Left renal pelvis (tissue), 4 donors: ENCODE data around the gene STK32C. TPM values are rescaled to one million over a fixed set of nuclear protein-coding genes. Genes with fewer than 3 reads are reported as not detected.

Source experiments
- DNase-seq, 4 donors: peaks; one replicate each; pipeline ENCODE4 v3.0.0-alpha.2; 2013; ENCODE audit warnings: low read depth in 4 of 4, low spot score in 3 of 4
- polyA plus RNA-seq, 4 donors: library from polyadenylated mRNA; unstranded; fragments of 120-200 nt; gene quantifications; one replicate each; pipeline ENCODE4 v1.2.1, GENCODE V29; 2013; ENCODE audit not compliant: insufficient read length in 4 of 4

Gene STK32C
- polyA plus RNA-seq, 4 donors, result 6.5 to 15.1 (median 11.5) TPM

DNA sequence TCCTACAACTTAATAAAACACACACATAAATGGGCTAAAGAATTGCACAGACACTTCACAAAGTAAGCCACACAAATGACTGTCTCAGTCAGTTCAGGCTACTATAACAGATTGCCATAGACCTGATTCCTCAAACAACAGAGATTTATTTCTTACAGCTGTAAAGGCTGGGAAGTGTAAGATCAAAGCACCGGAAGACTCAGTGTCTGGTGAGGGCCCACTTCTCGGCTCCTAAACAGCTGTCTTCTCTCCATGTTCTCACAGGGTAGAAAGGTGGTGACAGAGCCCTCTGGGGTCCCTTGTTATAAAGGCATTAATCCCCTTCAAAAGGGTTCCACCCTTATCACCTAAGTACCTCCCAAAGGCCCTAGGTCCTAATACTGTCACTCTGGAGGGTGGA is 18.3 kb downstream of the STK32C start:
- DNase-seq, result no peak

DNA sequence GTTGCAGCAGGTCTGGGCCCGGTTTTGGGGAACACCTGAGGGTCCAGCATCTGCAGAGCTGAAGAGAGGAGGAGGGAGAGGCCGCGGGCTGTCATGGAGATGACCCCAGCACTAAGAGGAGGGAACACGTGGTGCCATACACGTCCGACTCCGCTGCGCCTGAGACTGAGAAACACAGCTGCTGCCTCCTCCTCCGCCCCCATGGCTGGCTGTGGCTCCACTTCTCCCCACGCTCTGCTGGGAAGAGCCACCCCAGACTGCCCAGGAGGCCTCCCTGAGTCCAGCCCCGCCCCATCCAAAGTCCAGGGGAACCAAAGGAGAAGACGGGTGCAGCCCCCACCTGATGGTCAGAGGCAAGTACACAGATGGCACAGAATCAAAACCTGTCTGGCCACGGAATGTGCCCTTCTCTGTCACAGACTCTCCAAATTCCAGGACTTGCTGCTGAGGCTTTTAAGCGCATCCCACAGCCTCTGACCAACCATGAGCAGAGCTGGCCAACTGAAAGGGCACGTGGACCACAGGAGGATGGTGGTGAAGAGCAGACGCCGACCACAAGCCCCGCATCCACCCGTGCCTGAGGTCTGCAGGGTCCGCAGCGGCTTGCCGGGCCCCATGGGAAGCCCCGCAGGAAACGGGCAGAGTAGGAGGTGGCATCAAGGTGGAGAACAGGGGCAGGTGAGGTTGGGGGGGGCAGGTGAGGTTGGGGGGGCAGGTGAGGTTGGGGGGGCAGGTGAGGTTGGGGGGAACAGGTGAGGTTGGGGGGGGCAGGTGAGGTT is 24.0 kb downstream of the STK32C start:
- DNase-seq, result no peak

DNA sequence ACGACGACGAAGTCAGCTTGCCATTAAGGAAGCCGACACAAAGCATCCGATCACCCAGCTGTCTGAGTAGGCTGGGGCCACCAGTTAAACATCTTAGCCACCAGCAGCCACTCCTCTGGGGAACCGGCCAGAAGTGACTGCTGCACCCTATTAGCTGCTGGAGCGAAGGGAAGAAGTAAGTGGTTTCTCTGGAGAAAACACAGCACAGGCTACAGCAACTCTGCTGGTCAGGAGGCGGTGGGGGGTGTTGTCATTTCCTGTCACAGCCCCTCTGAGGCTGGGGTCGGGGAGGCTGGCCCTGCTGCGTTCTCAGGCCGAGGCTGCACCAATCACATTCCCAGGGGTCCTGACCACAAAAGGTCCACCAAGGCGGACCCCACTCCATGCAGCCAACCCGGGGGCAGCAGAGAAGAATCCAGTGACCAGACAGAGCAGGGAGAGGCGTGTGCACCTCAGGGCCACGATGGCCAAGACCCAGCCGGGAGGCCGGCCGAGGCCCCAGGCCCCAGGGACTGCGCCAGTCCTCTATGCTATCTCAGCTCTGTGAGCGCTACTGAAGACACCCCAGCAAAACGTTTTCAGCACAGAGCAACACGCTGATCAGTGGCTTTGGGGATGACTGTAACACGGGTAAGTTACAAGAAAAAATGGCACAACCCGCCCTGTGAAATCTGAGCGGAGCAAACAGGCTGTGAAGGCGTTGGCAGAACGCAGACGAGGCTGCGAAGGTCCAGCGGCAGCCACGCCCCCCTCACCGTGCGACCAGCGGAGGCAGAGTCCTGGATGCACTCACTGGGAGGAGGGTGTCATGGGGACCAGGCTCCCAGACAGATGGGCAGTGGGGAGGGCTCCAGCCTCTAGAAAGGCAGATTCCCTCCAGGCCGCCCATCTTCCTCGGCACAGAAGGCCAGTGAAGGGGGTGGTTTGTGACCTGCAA is 24.8 kb downstream of the STK32C start:
- DNase-seq, result no peak

DNA sequence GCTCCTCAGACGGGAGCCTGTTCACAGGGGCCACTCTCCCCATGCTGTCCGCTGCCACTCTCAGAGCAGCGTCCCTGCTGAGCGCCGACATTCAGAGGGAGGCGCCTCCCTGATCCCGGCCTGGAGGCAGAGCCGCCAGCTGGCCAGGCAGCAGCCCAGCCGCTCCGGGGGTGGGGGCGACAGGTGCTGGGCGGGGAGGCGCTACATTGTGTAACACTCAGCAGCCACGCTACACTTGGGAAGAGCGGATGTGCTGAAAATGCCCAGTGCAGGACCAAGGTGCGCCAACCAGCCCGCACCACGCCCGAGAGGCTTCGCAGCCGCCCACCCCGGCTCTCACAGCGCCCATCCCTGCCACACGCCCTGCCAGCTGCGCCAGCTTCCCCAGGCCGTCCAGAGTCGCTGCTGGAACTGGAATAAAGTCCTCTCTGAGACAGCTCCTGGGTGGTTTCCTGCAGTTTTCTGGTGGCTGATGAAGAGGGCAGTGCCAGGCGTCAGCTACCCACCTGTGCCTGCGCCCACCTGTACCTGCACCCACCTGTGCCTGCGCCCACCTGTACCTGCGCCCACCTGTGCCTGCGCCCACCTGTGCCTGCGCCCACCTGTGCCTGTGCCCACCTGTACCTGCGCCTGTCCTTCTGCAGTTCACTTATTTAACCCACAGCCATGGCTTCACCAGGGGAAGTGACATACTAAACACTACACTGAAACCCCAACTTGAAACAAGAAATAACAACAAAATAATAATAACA is 25.7 kb downstream of the STK32C start:
- DNase-seq, result no peak

DNA sequence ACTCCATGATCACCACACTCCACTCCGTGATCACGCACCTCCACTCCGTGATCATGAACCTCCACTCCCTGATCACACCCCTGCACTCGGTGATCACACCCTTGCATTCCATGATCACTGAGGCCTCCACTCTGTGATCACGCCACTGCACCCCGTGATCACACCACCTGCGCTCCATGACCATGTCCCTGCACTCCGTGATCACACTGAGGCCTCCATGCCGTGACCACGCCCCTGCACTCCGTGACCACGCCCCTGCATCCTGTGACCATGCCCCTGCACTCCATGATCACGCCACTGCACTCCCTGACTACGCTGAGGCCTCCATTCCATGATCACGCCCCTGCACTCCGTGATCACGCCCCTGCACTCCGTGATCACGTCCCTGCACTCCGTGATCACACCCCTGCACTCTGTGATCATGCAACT is 27.1 kb downstream of the STK32C start:
- no peak for DNase-seq

DNA sequence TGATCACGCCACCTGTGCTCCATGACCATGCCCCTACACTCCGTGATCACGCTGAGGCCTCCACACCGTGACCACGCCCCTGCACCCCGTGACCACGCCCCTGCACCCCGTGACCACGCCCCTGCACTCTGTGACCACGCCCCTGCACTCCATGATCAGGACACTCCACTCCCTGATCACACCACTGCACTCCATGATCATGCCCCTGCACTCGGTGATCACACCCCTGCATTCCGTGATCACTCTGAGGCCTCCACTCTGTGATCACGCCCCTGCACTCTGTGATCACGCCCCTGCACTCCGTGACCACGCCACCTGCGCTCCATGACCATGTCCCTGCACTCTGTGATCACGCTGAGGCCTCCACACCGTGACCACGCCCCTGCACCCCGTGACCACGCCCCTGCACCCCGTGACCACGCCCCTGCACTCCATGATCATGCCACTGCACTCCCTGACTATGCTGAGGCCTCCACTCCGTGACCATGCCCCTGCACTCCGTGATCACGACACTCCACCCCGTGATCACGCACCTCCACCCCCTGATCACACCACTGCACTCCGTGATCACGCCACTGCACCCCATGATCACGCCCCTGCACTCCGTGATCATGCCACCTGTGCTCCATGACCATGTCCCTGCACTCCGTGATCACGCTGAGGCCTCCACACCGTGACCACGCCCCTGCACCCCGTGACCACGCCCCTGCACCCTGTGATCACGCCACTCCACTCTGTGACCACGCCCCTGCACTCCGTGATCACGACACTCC is 27.7 kb downstream of the STK32C start:
- no peak for DNase-seq

DNA sequence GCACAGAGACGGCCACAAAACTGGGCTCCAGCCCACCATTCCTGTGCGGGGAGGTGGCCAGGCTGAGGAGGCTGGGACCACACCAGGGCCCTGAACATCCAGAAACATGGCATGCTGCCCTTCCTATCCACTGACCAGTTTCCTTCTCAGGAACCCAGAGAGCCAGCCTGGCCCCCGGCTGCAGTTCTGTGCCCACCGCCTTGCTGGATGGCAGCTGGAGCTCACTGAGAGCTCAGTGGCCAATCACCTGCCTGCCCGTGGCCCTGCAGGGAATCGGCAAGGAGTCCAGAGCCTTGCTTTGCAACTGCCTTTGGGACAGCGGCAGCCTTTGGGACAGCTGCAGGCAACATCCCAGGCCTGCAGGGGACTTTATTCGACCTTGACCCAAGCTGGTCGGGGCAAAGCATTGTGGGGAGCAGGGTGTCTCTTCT is 30.4 kb downstream of the STK32C start:
- no peak for DNase-seq

DNA sequence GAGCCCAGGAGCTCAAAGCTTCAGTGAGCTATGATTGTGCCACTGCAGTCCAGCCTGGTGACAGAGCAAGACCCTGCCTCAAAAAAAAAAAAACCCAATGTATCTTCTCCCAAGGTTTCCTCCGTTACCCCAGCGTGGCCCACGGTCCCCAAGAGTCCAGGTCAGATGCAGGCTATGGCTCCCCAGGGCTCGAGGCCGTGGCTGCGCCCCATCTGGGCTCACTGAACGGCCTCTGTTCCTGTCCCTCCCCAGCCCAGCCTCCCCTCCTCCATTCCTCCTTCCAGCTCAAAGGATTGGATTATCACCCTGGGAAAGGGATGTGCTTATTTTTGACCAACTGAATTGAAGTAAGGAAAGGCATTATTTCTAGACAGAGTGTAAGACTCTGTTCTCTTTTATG is 31.0 kb downstream of the STK32C start:
- DNase-seq, result no peak

DNA sequence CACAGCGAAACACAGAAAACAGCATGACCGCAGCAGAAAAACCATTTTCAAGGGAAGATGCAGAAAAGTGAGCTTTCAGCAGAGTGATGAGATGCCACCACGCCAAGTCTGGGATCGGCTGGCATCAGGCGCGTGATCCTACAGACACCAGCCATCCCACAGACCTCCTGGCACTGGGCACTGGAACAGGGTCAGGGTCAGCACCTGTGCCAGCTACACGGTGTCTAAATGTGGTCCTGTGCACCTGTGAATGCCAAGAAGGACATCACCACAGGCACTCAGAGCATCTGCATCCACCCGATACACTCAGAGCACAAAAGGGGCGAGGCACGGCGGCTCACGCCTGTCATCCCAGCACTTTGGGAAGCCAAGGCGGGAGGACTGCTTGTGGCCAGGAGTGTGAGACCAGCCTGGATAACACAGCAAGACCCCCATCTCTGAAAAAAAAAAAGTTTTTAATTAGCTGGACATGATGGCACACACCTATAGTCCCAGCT is 31.5 kb downstream of the STK32C start:
- DNase-seq, result no peak

DNA sequence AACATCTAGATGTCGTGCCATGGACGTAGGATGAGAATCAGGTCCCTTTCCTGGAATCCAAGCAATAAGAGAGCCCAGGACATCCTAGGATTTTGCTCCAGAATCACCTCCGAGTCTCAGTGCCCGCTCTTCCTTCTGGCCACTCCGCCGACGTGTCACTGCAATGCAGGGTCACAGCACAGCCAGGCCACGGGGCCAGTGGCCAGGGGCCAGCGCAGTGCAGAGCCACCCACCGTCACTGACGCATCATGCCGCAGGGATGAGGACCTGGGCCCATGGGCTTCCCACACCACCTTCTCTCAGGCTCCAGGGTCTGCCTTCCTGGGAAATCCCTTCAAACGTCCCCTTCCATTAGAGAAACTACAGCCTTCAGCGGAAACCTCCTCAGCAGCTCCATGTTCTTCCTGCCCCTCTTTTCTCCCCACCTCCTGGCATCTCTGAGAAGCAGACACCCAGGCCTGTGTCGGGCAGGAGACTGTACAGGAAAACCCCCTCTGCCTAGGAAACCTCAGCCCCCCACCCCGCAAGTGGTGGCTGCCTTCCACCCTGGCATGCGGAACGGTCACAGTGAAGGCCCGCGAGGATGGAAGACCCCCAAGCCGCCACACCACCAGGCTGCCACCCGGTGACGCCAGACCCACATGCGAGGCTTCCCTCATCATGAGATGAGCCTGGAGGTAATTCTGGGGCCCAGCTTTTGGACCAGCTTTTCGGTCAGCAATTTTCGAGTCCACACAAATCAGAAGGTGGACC is 32.1 kb downstream of the STK32C start:
- DNase-seq, result no peak

DNA sequence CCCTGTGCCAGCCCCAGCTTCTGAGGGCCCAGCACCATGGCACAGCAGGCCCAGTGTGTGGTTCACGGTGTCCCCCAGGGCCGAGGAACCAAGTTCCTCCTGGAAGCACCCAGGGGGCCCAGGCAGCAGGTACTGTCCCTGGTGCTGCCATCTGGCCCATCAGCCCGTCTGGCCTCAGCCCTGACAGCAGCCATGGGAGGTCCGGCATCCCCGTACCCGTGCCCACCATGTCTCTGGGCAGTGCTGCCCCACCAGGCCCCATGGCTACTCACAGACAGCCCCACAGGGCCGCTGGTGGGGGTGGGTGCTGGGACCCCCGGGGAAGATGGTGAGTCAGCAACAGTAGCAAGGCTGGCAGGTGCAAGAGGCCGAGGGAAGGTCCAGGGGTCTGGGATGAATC is 32.8 kb downstream of the STK32C start:
- no peak for DNase-seq

DNA sequence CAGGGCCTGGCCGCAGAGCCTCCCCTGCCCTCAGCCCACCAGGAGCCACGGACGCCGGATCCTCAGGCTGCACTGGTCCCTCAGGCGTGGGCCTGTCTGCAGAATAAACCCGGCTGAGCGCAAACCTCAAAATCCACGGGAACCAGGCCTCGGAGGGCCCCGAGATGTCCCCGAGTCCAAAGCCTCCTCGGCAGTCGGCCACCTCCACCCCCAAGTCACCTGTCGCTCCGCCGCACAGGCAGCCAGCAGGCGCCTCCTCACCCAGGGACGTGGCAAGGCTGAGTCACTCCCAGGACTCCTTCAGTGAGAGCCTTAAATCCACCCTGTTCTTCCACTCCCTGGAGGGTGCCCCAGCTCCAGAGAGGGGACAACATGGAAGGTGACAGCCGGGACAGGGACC is 33.2 kb downstream of the STK32C start:
- no peak for DNase-seq

DNA sequence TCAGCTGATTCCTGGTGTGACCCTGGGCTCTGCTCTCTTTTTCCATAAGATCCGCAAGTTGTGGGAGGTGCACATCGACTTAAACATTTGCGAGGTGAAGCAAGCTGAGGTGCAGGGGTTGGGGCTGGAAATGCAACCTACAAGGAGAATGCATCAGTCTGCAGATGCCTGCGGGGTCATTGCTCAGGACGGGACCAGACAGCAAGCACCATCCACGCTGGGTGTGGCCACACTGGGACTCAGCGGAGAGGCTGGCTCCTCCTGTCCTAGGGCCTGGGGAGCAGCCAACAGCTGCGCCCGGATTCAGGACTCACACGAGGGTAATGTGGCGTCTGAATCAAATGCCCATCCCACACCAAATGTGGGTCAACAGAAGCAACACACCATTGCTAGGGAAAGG is 33.8 kb downstream of the STK32C start:
- no peak for DNase-seq

DNA sequence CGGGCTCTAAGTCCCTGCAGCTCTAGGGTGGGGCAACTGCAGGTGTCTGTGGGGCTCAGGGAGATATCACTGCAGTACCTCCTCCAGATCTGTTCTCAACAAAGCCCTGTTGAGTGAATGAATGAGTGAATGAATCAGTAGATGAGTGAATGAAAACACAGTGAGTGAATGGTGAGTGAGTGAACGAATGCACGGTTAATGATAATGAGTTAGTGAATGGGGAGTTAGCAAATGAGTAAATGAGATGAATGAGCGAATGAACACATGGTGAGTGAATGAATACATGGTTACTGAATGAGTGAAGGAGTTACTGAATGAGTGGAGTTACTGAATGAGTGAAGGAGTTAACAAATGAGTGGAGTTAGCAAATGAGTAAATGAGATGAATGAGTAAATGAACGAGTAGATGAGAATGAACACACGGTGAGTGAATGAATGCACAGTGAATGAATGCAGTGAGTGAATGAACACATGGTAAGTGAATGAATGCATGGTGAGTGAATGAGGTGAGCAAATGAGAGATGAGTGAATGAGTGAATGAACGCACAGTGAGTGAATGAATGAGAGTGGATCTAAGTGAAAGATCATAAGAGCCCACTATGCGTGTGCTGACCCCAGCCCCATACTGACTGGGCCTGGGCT is 34.3 kb downstream of the STK32C start:
- no peak for DNase-seq

DNA sequence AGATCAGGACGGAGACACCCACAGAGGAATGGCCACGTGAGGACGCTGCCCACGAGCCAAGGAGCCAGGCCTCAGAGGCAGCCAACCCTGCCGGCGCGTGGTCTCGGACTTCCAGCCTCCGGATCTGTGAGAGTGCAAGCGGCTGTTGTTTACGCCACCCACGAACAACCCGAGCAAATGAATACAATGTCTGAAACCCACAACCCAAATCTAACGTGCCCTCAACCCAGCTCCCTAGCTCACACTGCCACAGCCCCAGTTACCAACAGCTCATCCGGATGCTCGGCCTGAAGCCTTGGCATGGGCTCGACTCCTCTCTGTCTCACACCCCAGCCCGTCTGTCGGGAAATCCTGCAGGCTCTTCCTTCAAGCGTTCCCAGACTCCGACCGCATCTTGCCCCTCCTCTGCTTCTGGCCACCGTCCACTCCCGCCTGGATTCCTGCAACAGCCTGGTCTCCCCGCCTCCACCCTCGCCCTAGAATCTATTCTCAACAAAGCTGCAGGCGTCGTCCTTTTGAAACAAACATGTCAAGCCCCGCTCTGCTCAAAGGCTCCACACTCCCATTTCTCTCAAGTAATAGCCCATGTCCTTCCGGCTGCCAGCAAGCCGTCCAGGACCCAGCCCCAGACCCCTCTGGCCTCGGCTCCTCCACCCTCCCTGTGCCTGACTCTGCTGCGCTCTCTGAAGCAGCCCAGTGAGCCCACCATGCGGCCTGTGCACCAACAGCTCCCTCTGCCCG is 35.3 kb downstream of the STK32C start:
- no peak for DNase-seq

DNA sequence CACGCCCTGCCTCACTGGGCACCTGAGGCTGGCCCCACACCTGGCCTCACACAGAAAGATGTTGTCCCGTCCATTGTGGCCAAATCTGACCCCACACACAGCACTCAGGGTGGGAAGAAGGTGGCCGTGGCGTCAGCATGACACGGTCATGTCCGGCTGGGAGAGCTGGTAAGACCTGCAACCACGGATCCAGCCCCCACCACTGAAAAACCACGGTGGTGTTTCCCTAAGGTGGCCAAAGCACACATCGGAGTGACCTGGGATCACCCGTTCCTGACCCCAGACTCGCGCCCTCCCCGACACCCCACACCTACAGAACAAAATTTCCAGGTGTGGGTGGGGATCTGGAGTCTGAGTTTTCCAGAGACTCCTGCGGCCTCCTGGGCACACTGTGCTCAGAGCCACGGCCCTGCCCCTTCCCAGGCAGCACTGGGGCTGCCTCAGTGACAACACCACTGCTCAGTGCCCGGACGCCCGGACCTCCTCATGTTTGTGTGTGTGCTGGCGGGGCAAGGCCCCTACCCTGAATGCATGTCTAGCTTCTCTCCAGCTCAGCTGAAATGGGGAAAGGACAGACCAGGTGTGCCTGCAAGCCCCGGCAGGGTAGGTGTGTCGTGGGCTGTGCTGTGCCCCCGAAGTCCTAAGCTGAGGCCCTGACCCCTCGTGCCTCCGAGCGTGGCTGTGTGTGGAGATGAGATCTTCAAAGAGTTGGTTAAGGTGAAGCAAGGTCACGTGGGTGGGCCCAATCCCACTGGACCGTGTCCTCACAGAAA is 36.1 kb downstream of the STK32C start:
- DNase-seq, result no peak

DNA sequence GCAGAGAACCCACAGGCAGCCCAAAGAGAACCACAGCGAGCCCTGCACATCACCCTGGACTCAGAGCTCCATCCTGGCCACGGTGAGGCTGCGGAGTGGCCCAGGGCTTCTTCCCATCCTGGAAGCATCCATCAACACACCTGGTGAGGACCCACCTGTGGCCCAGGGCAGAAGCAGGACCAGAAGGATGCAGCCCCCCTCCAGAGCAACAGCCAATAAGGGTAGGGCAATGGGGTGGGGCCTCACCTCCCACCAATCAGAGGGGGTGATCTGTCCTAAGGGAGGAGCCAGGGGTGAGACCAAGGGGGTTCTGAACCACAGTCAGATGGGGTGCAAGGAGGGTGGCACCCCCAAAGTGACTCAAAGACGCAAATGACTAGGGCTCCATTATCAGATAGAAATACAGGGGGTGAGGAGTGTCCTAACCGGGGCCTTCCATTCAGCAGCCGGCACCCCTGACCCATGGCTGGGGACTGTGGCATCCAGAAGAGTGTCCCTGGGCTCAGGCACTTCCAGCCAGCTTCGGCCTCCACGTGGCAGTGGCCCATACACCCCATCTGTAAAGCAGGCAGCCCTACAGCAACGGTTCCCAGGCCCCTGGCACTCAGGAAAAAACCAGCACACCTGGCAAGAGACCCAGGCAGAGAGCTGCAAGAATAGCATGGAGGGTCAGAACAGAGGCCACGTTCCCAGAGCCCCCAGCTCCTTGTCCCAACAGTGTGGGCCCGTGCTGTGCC is 36.9 kb downstream of the STK32C start:
- no peak for DNase-seq
